ENCODE results near the gene TMBIM1.

TMBIM1 gene

GRCh38 chr2:218256612-218257350 lies 35.5 kb downstream of the TMBIM1 start:
- no peak for DNase-seq (ENCODE audit: low spot score)
- in situ Hi-C loops (cut with MboI; ENCODE audit: low pct_unique_long_range_greater_than_20kb, low sequenced_read_pairs, unreplicated experiment), result no loop called here
- TF ChIP-seq CTCF (IDR thresholded peaks at IDR 0.05; ENCODE audit: extremely low read depth, insufficient read depth, missing control alignments), result no peak

GRCh38 chr2:218255446-218255845 lies 36.9 kb downstream of the TMBIM1 start:
- DNase-seq (ENCODE audit: low spot score), result no peak
- in situ Hi-C loops (cut with MboI; ENCODE audit: low pct_unique_long_range_greater_than_20kb, low sequenced_read_pairs, unreplicated experiment), result no loop called here
- no peak for TF ChIP-seq CTCF (IDR thresholded peaks at IDR 0.05; ENCODE audit: extremely low read depth, insufficient read depth, missing control alignments)

GRCh38 chr2:218253232-218253625 lies 39.1 kb downstream of the TMBIM1 start:
- no peak for DNase-seq (ENCODE audit: low spot score)
- in situ Hi-C loops (cut with MboI; ENCODE audit: low pct_unique_long_range_greater_than_20kb, low sequenced_read_pairs, unreplicated experiment), result no loop called here
- no peak for TF ChIP-seq CTCF (IDR thresholded peaks at IDR 0.05; ENCODE audit: extremely low read depth, insufficient read depth, missing control alignments)

- TF ChIP-seq CTCF (IDR thresholded peaks at IDR 0.05; ENCODE audit: extremely low read depth, insufficient read depth, missing control alignments), result no peak
- in situ Hi-C loops (cut with MboI; ENCODE audit: low pct_unique_long_range_greater_than_20kb, low sequenced_read_pairs, unreplicated experiment), result no loop called here
- no peak for DNase-seq (ENCODE audit: low spot score)
These were observed 39.6 kb downstream of the TMBIM1 start for GRCh38 chr2:218252509-218253231.

- TF ChIP-seq CTCF (IDR thresholded peaks at IDR 0.05; ENCODE audit: extremely low read depth, insufficient read depth, missing control alignments), result no peak
- in situ Hi-C loops (cut with MboI; ENCODE audit: low pct_unique_long_range_greater_than_20kb, low sequenced_read_pairs, unreplicated experiment), result no loop called here
- no peak for DNase-seq (ENCODE audit: low spot score)
These were observed 42.6 kb downstream of the TMBIM1 start for GRCh38 chr2:218249691-218250090.

GRCh38 chr2:218245214-218245613 lies 47.1 kb downstream of the TMBIM1 start:
- no peak for TF ChIP-seq CTCF (IDR thresholded peaks at IDR 0.05; ENCODE audit: extremely low read depth, insufficient read depth, missing control alignments)

More at GRCh38 chr2:218245214-218245613, 47.1 kb downstream of the TMBIM1 start:
- in situ Hi-C loops (cut with MboI; ENCODE audit: low pct_unique_long_range_greater_than_20kb, low sequenced_read_pairs, unreplicated experiment), result no loop called here
- no peak for DNase-seq (ENCODE audit: low spot score)

Data from GM13977 (cell line).